HG03175 (cell line): Measurements from ENCODE around the gene CD300LG.
"Not testable (repeated sequence)": the region's sequence is repeated elsewhere in the genome, so short reads cannot be mapped to it uniquely, and the experiment has no call there.

Source experiments
- ATAC-seq: cut with Tn5 transposase; IDR thresholded peaks from one replicate; pipeline ENCODE4 v1.9.1; 2021; ENCODE audit warnings: mild to moderate bottlenecking, moderate library complexity; ENCODE audit not compliant: unreplicated experiment

The CD300LG gene

DNA sequence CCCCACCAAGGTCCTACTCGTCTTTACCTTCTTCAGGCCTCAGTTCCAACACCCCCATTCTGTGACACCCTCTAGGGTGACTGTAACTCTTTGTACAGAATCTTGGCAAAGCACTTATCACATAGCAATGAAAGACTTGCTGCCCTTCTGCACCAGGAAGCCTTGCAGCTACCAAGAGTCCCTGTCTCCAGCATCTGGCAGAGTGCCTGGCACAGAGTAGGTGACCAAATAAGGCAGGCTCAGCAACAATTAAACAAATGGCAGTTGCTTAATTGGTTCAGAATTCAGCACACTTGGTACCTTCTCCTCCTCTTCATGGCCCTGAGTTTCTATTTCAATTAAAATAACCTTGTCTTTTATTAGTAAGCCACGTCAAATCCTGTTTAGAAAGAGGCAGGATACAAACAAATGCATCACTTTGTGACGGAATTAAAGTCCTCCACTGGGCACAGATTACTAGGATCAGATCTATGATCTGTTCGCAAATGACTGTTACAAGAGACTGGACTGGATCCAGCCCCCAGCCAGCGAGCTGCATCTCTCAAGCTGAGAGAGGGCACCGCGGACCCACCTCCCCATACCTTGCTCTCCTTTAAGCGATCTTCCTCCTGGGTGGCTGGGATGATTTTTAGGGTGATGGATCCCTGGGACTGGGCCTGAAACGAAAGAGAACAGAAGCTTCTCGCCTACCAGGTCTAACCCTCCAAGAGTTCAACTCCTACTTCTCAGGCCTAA is 23.5 kb upstream of the CD300LG start:
- ATAC-seq = no peak

DNA sequence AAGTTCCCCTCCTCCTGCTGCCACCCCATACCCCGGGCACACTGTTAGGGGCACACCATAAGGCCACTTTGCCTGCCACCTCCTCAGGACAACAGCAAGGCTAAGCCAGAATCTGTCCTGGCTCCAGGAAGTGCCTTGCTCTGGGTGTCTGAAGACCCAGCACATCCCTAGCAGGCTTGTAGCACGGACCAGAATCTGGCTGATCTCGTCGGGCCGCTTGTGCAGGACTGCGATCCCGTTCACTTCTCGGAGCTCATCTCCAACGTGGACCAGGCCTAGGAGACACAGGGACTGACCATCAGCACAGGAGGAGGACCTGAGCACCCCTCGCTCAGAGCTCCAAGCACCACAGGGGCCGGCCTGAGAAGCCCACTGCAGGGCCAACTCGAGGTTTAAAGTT is 21.4 kb upstream of the CD300LG start:
- no peak for ATAC-seq

DNA sequence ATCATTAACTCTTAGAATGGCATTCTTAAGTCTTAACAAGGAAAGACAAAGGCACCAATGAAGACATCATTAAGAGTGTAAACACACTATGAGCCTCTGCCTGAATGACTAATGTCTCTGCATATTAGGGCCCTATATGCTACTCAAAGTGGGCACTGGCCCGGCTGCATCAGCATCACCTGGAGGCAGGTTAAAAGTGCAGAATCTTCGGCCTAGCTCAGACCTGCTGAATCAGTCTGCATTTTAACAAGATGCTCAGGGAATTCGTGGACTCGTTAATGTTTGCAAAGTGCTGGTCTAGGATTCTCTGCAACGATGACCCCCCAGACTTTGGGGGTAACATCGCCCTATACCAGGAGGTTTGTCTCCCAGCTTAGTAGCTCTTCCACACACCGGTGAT is 20.8 kb upstream of the CD300LG start:
- no peak for ATAC-seq

DNA sequence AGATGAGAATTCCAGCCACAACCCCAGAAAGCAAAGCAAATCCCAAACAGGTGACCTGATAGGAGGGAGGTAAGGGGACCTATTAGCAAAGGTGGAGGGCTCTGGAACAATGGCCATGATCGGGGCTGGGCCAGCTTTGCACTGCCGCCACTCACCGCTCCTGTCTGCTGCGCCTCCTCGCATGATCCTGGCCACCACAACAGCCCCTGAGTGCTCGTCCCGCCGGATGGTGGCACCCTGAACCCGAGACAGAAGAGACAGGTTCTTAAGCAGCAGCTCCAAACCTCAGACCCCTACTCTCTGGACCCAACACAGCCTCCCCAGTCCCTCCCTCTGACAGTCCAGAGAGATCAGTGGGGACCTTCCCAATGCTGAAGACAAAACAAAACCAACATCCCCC is 19.4 kb upstream of the CD300LG start:
- no peak for ATAC-seq

DNA sequence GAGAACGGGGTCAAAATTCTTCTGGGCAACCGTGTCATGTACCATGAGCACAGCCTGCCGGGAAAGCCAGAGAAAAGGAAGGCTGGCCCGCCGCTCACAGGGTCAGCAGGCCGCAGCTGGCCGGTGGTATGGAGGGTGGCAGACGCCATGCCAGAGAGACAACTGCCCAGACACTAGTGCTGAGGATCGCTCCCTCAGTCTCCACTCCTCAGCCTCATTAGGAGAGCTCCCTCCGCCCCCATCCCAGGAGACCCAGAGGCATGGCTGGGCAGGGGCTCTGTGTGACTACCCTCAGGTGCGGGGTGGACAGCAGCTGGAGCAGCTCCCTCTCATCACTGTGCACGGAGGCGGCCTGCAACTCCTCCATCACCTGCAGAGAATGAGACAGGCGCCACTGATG is 17.2 kb upstream of the CD300LG start:
- no peak for ATAC-seq

DNA sequence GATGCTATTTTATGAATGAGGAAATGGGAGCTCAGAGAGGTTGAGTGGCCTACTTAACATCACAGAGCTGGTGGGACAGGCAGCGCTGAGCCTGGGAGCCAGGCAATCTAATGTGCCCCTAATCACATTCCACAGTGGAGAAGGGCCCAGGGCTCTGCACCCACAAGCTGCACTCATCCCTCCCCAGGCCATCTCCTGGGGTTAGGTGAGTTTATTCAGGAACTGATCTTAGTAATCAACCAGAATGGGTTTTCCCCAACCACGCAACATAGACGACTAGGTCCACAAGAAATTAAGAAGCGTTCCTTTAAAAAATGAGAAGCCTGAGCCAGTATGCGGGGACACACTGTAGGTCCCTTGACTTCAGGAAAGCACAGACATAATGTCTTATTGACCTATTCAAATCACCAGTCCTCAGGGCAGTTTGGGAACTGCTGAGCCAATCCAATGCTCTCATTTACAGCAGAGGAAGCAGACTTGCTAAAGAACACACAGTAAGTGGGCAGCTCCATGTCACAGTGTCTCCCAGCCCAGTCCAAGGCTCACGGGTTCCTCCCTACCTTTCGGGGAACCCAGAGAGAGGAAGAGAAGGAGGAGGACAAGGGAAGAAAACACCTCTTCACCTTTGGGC is 16.4 kb upstream of the CD300LG start:
- no peak for ATAC-seq

DNA sequence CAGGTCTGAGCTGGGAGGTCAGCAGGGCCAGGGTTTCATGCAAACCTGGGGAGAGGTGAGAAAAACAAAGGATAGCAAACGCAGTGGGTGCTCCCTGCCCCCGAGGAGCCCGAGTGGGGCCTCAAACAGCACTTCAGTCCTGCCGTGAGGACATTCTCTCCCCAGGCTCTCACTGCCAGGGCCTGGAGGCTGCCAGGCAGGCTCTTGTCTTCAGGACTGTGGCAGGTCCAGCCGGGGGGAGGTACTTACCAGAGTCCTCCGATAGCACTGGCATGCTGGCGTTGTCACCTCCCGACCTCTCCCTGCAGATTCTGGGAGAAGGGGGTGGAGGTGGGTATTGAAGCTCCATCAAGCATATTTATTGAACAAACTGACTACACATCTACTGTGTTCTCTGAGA is 15.3 kb upstream of the CD300LG start:
- no peak for ATAC-seq

DNA sequence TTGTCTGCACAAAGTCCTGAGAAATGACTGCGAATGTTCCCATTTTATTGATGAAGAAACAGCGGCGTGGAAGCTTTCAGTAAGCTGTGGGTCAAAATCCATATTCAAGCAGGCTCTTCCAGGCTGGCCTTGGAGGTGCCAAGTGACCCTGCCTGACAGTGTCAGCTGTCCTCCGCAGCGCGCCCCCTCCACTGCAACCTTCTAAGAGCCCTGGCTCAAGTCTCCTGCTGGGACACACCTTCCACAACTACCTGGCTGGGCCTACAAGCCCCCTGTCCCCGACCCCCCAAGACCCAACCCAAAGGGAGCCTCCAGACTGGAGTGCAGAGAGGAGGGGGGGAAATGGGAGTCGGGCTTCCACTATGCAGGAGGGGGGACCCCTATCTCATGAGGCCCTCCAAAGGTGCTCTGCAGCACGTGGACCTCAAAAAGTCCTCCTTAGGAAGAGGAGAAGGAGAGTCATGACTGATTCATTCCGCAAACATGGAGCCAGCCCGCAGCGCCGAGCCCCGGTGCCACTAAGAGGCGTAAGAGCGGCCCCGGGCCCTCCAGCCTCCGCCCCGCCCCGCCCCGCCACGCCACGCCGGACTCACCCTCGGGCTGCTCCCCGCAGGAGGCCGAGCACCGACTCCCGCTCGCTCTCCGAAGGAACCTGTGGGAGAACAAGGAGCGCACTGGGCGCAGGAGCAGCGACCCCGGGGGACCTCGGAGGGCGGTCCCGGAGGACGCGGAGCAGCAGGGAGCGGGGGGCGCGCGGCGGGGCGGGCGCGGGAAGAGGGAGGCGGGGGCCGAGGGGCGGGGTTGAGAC is 14.6 kb upstream of the CD300LG start:
- ATAC-seq = no peak

DNA sequence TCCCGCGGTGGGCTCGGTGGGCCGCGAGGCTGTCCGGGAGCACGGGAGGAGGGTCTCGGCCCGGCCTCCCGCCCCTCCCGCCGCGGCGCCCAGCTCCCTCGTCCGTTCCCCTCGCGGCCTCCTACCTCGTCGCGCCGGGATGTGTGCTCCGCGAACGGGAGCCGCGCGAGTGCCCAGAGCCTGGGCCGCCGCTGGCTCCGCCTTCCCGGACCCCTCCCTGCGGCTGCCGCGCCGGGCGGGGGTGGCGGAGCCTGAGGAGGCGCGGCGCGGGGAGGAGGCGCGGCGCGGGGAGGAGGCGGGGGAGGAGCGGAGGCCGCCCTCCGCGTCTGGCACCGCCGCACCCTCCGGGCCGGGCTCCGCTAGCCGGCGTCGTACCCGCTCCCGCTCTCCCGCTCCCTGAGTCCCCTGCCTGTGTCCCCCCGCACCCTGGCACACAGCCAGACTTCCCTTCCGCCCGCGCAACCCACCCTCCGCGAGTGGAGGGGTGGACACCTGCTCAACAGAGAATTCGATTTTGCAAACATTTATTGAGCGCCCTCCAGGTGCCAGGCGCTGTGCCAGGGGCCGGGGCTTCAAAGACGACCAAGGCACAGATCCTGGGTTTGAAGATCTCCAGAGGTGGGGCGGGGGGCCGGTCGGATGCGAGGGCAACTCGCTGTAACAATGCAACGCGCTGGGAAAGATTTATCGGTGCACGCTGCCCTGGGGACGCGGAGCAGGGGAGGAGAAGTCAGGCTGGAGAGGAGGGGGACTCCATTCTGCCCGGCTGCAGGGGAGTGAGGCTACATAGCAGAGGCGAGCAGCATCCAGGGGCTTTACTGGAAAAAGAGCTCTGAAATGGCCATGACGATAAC is 13.8 kb upstream of the CD300LG start, which contains the start of gene MPP3:
Gene MPP3, minus strand, starts transcription at position 171 of the 854 bp plus-strand sequence. CDS start 1,240 bp downstream, outside the sequence.
- no peak for ATAC-seq

DNA sequence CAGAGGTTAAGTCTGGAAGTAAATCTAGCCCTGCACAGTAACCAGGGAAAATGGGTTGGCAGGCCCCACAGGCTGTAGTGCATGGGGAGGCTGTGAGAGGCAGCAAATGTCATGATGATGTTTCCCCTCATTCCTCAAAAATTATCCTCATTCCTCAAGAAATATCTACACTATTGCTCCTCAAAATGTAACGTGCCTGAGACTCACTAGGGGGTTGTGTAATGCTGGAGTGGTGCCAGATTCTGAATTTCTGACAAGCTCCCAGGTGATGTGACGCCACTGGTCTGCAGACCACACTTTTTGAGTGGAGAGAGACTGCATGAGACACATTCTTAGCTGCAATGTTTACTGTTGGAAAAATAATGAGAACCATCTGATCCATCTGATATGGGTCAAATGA is 12.9 kb upstream of the CD300LG start:
- ATAC-seq = no peak

DNA sequence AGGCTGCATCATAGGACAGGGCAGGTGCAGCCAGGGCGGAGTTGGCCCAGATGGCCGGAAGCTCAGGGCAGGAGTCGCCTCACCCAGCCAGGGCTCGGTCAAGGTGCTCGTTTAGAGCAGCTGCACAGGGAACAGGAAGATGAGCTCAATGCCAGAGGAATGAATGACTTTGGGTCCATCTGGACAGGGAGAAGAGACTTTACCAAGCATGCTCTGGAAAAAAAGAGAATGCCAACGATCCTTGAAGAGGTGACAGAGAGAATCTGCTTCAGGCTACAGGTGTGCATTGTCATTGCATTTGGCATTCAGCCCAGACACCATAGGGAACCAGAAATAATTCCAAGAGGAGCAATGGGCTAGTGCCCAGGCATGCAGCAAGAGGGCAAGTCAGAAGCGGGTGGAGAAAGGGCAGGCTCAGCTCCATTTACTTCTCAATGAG is 7.3 kb upstream of the CD300LG start:
- no peak for ATAC-seq

DNA sequence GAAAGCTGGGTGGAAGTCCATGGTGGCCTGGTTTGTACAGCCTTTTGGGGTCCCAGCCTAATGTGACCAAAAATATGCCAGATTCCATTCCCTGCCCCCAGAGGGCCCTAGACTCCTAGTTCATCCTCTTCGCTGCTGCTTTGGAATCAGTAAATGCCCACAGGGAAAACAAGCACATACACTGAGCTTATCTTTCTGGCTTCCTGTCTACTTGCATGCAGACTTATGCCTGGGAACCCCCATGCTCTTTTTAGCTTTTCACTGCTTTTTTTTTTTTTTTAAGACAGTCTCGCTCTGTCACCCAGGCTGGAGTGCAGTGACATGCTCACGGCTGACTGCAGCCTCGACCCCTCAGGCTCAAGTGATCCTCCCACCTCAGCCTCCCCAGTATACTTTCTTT is 6.2 kb upstream of the CD300LG start:
- ATAC-seq = no peak

DNA sequence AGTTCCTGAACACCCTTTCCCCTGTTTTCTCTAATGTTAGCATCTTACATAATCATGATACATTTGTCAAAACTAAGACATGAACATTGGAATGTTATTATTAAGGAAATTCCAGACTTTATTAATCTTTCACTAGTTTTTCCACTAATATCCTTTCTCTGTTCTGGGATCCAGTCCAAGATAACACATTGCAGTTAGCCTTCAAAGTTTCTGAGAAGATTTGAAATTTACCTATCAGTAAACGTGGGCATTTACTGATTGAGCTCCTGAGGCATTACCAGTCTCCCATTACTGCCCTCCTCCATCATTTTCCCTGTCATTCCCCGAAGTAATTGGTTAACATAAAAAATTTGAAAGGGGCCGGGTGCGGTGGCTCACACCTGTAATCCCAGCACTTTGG is 5.7 kb upstream of the CD300LG start:
- no peak for ATAC-seq

DNA sequence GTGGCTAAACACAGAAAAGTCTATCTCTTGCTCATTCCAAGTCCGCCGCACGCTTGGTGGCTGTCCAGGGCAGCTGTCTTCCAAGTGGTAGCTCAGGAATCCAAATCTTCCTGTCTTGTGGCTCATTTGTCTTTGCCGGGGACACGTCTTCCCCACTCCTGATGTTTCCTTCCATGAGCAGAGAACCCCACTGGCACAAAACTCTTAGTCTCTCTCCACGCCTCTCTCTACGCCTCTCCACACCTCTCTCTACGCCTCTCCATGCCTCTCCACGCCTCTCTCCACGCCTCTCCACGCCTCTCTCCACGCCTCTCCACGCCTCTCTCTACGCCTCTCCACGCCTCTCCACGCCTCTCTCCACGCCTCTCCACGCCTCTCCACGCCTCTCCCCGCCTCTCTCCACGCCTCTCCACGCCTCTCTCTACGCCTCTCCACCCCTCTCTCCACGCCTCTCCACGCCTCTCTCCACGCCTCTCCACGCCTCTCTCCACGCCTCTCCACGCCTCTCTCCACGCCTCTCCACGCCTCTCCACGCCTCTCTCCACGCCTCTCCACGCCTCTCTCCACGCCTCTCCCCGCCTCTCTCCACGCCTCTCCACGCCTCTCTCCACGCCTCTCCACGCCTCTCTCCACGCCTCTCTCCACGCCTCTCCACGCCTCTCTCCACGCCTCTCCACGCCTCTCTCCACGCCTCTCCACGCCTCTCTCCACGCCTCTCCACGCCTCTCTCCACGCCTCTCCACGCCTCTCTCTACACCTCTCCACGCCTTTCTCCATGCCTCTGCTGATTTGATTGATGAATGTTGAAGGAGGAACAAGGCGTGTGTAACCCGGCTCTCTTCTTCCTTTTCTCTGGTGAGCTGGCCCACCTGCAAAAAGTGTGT is 4.6 kb upstream of the CD300LG start:
- not testable (repeated sequence) for ATAC-seq

DNA sequence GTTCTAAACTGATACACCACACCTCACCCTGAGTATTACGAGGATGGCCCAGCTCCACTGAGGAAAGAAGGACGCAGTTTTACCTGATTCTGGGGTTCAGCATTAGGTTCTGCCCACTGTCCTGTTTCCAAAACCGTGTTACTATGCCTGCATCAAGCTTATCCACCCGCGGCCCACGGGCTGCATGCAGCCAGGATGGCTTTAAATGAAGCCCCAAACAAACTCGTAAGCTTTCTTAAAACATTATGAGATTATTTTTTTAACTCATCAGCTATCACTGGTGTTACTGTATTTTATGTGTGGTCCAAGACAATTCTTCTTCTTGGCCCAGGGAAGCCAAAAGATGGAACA is 4.0 kb upstream of the CD300LG start:
- no peak for ATAC-seq

DNA sequence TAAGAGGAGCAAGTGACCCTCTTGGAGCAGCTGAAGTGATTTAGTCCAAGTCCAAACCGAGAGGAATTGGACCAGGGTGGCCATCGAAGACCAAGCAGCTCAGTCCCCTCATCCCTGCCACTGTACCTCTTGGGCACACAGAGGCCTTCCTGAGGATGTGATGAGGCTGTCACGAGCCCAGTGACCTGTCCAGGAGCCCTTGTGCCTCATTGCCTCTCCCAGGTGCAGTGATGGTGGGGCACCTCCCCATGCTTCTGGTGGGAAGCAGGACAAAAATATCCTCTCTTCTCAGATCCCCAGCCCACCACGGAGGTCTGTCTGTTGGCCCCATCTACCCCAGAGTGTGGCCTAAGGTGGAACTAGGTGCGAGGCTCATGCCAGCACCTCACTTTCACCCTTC is 2.7 kb upstream of the CD300LG start:
- no peak for ATAC-seq

DNA sequence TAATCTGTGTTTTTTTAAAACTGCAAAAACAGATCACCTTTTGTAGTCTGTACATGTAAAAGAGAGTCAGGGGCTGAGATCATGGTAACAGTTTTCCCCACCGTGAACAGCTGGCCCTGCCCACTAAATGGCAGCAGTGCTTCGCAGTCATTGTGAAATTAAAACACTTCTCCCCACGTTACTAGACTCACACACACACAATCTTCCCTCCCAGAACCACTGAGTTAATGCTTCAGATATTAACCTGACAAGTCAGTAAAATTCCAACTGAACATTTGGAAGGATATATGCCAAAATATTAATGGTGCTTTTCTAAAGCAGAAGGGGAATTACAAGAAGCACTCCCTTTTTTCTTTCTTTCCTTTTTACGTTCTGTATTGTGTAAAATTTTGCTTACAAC is 1.2 kb upstream of the CD300LG start:
- no peak for ATAC-seq

DNA sequence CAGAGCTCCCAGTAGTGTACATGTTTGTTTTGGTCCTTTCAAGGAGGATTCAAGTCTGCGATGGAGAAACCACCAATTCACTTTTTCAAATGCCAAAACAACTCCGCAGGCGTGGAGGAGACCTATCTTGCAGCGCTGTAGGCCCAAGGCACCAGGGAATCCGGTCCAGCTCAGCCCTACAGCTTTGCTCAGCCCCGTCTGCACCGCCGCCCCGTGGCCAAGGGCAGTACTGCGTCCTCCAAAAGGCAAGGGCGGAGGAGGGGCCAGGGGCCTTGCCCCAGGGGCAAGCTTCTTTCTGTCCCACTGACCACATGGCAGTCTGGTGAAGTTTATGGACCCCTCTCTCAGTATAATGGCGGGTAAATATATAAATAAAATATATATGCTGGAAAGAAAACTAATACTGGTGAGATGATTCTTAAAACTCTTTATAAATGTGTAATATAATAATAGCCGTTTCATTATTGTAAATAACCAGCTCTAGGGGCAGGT is 709 bp upstream of the CD300LG start:
- ATAC-seq = no peak

DNA sequence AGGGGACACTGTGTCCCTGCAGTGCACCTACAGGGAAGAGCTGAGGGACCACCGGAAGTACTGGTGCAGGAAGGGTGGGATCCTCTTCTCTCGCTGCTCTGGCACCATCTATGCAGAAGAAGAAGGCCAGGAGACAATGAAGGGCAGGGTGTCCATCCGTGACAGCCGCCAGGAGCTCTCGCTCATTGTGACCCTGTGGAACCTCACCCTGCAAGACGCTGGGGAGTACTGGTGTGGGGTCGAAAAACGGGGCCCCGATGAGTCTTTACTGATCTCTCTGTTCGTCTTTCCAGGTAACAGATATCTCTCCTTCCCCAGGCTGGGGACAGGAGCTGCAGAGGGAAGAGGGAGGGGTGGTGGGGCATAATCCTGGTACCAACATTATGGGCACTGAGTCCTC is 1.6 kb downstream of the CD300LG start:
- no peak for ATAC-seq

DNA sequence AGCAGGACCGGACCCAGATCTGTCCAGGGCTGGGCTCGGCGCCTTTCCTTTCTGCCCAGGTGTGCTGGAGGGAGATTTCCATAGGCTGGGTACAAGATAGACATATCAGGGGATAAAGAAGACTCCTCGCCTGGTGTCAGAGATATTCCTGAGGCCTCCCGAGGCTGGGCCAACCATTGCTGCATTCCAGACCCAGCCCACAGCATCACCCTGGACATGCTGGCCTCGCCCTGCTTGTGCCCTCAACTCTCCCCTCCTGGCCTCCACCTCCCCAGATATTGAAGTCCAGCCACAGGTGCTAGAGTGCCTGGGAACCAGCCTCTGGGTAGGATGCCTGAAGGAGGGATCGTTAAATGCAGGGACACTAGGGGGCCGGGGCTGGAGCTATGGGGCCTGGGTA is 2.1 kb downstream of the CD300LG start:
- no peak for ATAC-seq
